ENCODE results near the gene ASS1. TPM values are rescaled to one million over a fixed set of nuclear protein-coding genes. Genes with fewer than 3 reads are reported as not detected.

Gene ASS1
- total RNA-seq, 4 donors from 2014 or later, result 46.7 to 131 (median 94.4) TPM

DNA sequence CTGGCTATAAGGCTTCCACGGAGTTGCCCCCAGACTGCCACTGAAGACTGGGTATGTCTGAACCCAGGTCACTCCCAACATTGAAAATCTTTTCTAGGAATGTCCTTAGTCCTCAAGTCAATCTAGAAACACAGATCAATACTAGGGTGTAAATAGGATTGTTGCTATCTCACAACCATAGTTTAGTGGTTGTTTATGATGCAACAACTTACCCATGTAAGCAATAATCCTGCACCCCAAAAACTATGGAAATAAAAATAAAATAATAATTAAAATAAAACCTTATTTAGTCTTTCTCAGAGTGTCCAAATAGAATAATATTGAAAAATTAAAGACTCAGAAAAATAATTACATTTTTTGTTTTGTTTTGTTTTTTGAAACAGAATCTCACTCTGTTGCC lies 68.3 kb downstream of the ASS1 start:
- no peaks in the 10 kb centered on the region for H3K4me1 ChIP-seq
- H3K36me3 ChIP-seq, result no peaks in the 10 kb centered on the region
- TF ChIP-seq CTCF (IDR thresholded peaks at IDR 0.05), result no peak
- no peak for TF ChIP-seq EP300 (IDR thresholded peaks at IDR 0.05)
- TF ChIP-seq POLR2AphosphoS5 (IDR thresholded peaks at IDR 0.05), result no peak
- TF ChIP-seq POLR2A (IDR thresholded peaks at IDR 0.05), result no peak
- H3K27ac ChIP-seq, result no peak overlapping the region
- 75 to 80% methylated on average over 1 of the region's 1 CpG for WGBS, 2 donors (ENCODE audit: low coverage in 1 of 2)
- no peak overlapping the region for H3K4me3 ChIP-seq
- peaks cover 12% of the 10 kb centered on the region for H3K27me3 ChIP-seq
- no peak for ATAC-seq
- peaks cover 0 to 12% (median 0%) of the 10 kb centered on the region in 3 donors for H3K9me3 ChIP-seq

DNA sequence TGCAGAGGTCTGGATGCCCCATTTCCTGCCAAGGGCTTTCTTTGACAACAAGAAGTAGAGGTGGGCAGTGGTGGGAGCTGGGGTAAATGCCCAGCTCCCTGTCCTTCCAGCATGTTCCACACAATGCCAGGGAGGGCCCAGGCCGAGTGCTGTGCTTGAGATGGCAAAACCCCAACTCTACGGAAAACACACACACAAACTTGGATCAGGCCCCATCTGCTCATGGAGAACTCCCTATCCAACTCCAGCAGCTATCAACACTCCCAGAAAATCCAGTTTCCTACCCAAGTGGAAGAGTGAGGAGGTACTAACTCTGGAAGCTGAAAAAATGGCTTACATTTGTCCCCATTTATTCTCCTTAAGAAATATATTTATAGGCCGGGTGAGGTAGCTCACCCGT lies 73.5 kb downstream of the ASS1 start:
- H3K4me3 ChIP-seq, result no peak overlapping the region
- 88% methylated on average over 2 of the region's 4 CpGs; no CpG with 5 or more reads in 1 of the 2 donors for WGBS, 2 donors (ENCODE audit: low coverage in 1 of 2)
- no peak for TF ChIP-seq POLR2A (IDR thresholded peaks at IDR 0.05)

GRCh38 chr9:130518943-130519799 lies 74.4 kb downstream of the ASS1 start:
- Histone ChIP-seq H3K27ac (no peak overlapping the region), H3K27me3 (peaks cover 33% of the 10 kb centered on the region), H3K9me3 (no peaks in the 10 kb centered on the region), H3K4me1 (no peaks in the 10 kb centered on the region), H3K4me3 (no peak overlapping the region), H3K36me3 (no peaks in the 10 kb centered on the region)
- WGBS, 2 donors (ENCODE audit: low coverage in 1 of 2), result 55 to 77% methylated on average over 6 to 12 of the region's 24 CpGs
- no peak for TF ChIP-seq CTCF (IDR thresholded peaks at IDR 0.05)
- no peak for TF ChIP-seq POLR2A (IDR thresholded peaks at IDR 0.05)
- TF ChIP-seq EP300 (IDR thresholded peaks at IDR 0.05), result no peak
- no peak for TF ChIP-seq POLR2AphosphoS5 (IDR thresholded peaks at IDR 0.05)
- no peak for ATAC-seq

More for the DNA sequence above, 73.5 kb downstream of the ASS1 start:
- no peak overlapping the region for H3K27ac ChIP-seq
- H3K36me3 ChIP-seq, result no peaks in the 10 kb centered on the region
- no peaks in the 10 kb centered on the region for H3K9me3 ChIP-seq
- H3K27me3 ChIP-seq, result peaks cover 24% of the 10 kb centered on the region
- no peak for ATAC-seq
- no peaks in the 10 kb centered on the region for H3K4me1 ChIP-seq

- no peak for ATAC-seq
- TF ChIP-seq CTCF (IDR thresholded peaks at IDR 0.05) (no peak), POLR2AphosphoS5 (IDR thresholded peaks at IDR 0.05) (no peak), EP300 (IDR thresholded peaks at IDR 0.05) (no peak), POLR2A (IDR thresholded peaks at IDR 0.05) (no peak)
- no peaks in the 10 kb centered on the region for H3K9me3 ChIP-seq
- no peak overlapping the region for H3K27ac ChIP-seq
- no peaks in the 10 kb centered on the region for H3K36me3 ChIP-seq
- H3K4me1 ChIP-seq, result no peaks in the 10 kb centered on the region
- no peak overlapping the region for H3K4me3 ChIP-seq
- WGBS, 2 donors (ENCODE audit: low coverage in 1 of 2), result 100% methylated on average over 1 to 3 of the region's 5 CpGs
- peaks cover 40% of the 10 kb centered on the region for H3K27me3 ChIP-seq
These were observed 75.2 kb downstream of the ASS1 start for GRCh38 chr9:130519927-130520326.

DNA sequence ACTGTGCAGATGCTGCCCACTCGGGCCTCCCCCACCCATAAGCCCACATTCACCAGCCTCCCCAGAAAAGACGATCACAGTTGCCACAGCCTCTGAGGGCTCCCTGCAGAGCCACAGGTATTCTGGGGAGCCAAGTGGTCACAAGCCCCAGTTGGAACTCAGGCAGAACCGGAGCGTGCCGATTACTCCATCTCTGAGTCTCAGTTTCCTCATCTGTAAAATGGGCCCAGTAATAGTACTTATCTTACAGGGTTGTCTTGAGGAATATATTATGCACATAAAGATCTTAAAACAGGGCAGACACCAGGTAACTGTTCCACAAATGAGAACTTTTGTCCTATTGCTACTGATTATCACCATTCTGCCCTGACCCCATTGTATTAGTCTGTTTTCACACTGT lies 77.0 kb downstream of the ASS1 start:
- no peak overlapping the region for H3K27ac ChIP-seq
- no peak overlapping the region for H3K4me3 ChIP-seq
- no peaks in the 10 kb centered on the region for H3K4me1 ChIP-seq
- H3K27me3 ChIP-seq, result peaks cover 45% of the 10 kb centered on the region
- WGBS, 2 donors (ENCODE audit: low coverage in 1 of 2), result 70 to 76% methylated on average over 2 to 4 of the region's 5 CpGs
- ATAC-seq, result no peak
- TF ChIP-seq POLR2A (IDR thresholded peaks at IDR 0.05) (no peak), EP300 (IDR thresholded peaks at IDR 0.05) (no peak)
- no peaks in the 10 kb centered on the region for H3K9me3 ChIP-seq
- no peaks in the 10 kb centered on the region for H3K36me3 ChIP-seq

- no peak for ATAC-seq
- H3K4me1 ChIP-seq, result no peaks in the 10 kb centered on the region
- no peaks in the 10 kb centered on the region for H3K9me3 ChIP-seq
- 57 to 77% methylated on average over 3 to 5 of the region's 7 CpGs for WGBS, 2 donors (ENCODE audit: low coverage in 1 of 2)
- H3K36me3 ChIP-seq, result no peaks in the 10 kb centered on the region
- TF ChIP-seq EP300 (IDR thresholded peaks at IDR 0.05) (no peak), CTCF (IDR thresholded peaks at IDR 0.05) (no peak), POLR2AphosphoS5 (IDR thresholded peaks at IDR 0.05) (no peak), POLR2A (IDR thresholded peaks at IDR 0.05) (no peak)
- H3K27me3 ChIP-seq, result peaks cover 51% of the 10 kb centered on the region
- no peak overlapping the region for H3K4me3 ChIP-seq
- no peak overlapping the region for H3K27ac ChIP-seq
These were observed 77.6 kb downstream of the ASS1 start for GRCh38 chr9:130522233-130522808.
